HG03469 (cell line): ENCODE results near the gene SIRT3.
"Not testable (repeated sequence)": the region's sequence is repeated elsewhere in the genome, so short reads cannot be mapped to it uniquely, and the experiment has no call there.

Experiments used
- ATAC-seq: cut with Tn5 transposase; IDR thresholded peaks from one replicate; pipeline ENCODE4 v1.9.1; 2021; ENCODE audit warnings: mild to moderate bottlenecking, moderate library complexity, moderate number of reproducible peaks; ENCODE audit not compliant: unreplicated experiment

The SIRT3 gene

DNA sequence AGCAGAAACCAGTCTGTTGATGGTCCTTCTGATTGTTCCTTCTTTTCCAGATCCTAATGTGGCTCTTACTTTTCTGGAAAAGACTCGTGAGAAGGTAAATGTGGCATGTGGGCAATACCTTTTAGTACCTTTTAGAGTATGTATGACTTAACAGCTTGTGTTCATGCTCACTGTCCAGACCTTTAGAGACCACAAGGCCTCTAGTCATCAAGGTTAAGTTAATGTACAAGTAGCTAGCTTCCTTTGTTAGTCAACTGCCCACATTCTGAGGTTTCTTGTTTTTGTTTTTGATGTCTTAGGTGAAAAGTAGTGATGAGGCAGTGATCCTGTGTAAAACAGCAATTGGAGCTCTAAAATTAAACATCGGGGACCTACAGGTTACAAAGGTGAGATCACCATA is 8.2 kb upstream of the SIRT3 start:
- ATAC-seq: no peak

DNA sequence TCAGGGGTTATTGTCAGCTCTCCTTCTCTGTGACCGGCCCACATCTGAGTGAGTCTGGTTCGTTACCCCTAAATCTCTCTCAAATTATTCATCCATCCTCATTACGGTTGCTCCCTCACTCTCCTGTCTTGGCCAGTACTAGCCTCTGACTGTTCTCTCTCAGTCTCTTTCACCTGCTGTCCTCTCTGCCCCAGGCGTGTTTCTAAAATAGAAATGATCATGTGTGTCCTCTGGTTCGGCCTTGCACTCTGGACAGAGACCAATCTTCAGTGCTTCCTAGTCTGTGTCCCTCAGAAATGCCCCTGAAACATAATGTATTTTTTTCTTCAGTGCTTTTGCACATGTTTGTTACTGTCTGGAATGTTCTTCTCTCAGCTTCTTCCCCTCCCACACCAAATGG is 5.5 kb upstream of the SIRT3 start:
- no peak for ATAC-seq

DNA sequence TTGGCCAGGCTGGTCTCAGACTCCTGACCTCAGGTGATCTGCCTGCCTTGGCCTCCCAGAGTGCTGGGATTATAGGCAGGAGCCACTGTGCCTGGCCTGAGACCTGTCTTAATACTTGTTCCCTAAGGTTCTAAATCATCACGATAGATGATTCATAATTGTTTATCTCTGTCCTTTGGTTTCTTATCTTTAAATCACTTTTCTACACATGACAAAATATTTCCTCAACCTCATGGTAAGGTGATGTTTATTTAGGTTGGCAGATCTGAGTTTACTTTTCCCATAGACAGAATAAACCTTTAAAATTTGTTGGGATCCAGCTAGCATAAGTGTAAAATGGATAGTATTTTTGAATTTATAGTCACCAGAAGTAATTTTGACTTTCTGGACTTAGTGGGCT is 4.2 kb upstream of the SIRT3 start:
- no peak for ATAC-seq

DNA sequence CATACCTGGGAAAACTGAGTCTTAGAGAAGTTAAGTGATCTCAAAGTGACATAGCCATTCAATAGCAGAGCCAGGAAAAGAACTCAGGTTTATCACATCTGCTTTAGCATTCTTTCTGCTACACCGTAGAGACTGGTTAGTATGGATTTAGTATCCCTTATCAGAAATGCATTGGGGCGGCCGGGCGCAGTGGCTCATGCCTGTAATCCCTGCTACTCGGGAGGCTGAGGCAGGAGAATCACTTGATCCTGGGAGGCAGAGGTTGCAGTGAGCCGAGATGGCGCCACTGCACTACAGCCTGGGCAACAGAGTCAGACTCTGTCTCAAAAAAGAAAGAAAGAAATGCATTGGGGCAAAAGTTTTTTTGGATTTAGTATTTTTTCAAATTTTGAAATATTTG is 2.2 kb upstream of the SIRT3 start:
- not testable (repeated sequence) for ATAC-seq

DNA sequence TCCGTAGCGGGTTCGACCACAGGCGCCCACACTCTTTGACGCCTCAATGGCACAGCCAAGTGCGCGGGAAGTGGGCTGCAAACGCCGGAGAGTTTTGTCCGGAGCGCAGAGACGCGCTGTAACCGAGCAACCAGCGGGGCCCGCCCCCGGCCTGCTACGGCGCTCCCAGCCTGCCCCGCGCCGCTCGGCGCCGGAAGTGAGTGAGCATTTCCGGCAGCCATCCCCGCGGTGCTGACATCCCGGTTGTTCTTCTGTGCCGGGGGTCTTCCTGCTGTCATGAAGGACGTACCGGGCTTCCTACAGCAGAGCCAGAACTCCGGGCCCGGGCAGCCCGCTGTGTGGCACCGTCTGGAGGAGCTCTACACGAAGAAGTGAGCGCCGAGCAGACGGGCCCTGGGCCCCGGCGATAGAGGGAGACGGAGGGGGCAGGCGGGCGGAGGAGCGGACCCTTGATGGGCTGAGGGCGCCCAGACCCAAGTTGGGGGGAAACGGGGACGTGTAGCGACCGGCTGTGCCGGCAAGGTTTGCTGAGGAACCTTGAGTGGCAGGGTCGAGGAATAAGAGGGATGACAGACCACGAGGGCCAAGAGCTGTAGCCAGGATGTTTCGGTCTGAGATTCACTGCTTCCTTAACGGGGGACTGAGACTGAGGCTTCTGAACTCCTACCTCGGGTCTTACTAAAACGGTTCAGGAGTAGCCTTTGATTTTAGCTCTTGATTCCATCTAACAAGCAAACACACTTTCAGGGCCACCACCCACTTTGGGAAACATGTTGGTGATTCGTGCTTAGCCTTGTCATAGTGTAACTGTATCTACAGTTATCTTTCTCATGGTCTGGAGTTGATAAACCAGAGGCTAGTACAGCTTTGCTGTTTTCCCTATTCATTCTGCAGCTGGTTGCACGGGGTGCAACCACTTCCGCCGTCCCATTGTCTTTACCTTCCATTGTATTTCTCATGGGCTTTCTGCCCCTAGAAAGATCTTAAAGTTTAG is 929 bp upstream of the SIRT3 start, which contains the start of gene PSMD13:
PSMD13 (plus strand) TSS at position 203 of the 994 bp plus-strand sequence; CDS start at position 277, 74 bp downstream.
- ATAC-seq: peak; percentile 45

DNA sequence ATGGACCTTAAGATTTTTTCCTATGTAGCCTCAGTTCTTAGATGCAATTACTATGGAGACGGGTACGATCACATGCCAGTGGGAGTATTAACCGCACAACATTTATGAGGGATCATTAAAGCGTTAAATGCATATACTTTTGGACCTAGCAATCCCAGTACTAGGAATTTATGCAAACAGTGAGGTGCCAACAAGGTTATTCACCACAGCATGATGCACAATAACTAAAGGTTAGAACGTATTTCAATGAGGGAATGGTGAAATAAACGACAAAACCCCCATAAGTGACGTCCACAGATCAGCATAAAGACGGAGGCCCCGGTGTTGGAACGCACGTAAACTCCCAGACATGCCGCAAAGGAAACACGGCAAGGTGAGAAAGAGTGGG is 539 bp downstream of the SIRT3 start:
- ATAC-seq: no peak

DNA sequence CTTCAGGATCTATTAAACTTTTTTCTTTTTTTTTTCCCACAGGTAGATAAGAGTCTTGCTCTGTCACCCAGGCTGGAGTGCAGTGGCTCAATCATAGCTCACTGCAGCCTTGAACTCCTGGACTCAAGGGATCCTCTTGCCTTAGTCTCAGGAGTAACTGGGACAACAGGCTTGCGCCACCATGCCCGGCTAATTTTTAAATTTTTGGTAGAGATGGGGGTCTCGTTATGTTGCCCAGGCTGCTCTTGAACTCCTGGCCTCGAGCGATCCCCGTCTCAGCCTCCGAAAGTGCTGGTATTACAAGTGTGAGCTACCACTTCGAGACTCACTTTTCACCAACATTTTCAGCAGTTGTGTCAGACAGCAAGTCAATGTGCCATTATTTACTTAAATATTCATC is 962 bp downstream of the SIRT3 start:
- ATAC-seq: no peak

DNA sequence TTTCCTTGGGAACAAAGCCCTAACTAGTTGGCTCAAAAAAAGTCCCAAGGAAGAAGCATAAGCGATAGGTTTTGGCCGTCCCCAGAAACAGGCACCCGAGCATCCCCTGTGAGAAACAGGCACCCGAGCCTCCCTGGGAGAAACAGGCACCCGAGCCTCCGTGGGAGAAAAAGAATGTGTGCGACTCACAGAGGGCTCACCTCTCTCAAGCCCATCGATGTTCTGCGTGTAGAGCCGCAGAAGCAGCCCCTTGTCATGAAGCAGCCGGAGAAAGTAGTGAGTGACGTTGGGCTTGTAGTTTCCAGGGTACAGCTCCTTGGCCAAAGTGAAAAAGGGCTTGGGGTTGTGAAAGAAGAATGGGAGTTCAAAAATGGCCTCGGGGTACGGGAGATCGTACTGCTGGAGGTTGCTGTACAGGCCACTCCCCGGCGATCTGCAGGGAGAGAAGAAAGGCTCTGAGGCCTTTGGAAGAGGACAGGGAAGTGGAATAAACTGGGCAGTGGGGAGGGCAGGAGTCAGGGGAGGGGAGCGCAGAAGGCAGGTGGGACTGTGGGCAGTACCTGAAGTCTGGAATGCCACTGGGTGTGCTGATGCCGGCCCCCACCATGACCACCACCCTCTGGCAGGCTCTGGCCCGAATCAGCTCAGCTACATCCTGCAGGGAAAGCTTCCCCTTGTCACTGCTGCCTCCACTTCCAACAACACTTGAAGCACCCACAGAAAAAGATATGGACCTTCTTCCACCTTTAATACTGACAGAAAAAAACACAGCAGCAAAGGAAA is 3.2 kb downstream of the SIRT3 start:
- no peak for ATAC-seq

DNA sequence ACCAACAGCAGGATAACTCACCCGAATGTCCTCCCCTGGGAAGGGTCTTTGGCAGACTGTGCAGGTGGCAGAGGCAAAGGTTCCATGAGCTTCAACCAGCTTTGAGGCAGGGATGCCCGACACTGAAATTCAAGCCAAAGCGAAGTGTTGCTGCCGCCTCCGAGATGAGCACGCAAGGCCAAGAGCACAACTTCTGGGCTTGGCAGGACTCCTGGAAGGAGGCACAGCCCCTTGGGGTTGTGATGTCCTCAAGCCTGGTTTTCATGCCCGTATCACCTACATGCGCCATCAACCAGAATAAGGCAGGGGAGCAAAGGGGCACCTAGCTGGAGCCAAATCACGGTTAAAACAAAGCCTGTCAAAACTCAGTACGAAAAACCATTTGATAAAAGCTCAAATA is 5.7 kb downstream of the SIRT3 start:
- no peak for ATAC-seq

DNA sequence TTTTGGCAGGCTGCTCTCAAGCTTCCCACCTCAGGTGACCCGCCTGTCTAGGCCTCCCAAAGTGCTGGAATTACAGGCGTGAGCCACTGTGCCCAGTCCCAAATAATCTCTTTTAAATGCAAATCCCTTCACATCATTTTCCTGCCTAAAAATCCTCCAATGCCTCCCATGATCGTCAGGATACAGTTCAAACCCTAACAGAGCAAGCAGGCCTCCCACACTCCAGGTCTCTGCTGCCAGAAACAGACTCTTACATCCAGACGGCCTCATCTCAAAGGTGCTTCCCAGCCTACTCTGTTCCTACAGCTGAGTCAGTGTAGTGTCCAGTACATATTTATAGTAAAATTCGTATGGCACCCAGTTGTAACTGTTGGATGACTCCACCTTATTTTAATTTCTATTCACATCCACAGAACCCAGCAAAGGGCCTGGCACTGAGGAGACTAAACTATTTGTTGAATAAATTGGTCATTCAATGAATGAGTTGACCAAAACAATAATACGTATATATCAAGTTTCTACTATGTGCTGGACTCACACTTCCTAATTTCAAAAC is 8.2 kb downstream of the SIRT3 start:
- no peak for ATAC-seq

DNA sequence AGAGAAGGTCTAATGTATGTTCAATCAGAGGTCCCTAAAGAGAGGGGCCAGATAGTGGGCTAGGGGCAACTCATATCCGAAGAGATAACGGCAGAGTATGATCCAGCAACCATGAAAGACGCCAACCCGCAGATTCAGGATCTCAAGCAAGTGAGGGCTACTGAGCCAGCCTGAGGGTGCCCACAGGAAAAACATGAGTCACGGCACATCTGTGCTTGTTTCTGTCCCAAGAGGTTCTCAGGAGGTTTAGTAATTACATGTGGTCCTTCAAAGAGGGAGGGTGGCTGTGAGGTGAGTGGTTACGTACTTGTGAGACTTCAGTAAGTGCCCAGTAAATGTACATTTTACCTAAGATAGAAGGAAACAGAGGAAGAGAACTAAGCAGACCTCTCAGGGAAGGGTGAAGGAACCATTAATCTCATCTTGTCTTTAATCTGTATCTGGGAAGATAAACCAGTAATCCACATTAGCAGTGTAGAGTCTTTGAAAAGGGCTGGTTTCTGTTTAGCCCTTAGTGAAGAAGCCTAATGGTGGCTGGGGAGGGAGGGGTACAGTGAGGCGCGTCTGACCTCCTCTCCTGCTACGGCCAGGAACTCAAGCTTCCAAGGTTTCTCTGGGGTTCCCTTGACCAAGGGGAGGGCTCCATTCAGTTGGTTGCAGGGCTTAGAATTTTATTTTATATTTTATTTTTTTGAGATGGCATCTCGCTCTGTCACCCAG is 10.2 kb downstream of the SIRT3 start:
- ATAC-seq: no peak

DNA sequence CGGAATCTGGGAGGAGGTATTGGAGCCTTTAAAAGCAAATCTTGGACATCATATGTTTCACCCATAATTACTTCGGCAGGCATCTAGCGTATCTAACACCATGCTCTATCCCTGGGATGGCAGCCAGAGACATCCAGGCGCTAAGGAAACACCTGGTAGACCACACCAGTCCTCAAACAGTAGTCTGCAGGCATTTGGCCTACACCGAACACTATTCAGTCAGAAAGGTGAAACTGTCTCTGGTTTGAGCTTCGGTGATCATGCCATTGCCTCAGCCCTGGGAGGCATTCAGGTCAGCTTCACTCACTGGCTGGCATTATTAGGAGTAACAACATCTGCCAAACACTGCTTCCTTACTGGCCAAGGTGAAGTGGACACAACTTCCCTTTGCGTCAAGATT is 11.7 kb downstream of the SIRT3 start:
- ATAC-seq: no peak

DNA sequence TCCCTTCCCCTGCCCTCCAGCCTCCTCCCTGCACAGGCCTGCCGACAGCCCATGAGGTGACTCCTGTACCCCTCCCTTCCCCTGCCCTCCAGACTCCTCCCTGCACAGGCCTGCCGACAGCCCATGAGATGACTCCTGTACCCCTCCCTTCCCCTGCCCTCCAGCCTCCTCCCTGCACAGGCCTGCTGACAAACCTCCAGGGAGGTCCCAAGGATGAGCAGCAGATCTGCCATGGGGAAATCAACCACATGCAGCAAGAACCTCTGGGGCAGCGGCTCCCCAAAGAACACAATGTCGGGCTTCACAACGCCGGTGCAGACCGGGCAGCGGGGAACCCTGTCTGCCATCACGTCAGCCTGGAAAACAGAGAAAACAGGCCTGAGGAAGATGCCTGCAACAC is 12.3 kb downstream of the SIRT3 start:
- ATAC-seq: no peak

DNA sequence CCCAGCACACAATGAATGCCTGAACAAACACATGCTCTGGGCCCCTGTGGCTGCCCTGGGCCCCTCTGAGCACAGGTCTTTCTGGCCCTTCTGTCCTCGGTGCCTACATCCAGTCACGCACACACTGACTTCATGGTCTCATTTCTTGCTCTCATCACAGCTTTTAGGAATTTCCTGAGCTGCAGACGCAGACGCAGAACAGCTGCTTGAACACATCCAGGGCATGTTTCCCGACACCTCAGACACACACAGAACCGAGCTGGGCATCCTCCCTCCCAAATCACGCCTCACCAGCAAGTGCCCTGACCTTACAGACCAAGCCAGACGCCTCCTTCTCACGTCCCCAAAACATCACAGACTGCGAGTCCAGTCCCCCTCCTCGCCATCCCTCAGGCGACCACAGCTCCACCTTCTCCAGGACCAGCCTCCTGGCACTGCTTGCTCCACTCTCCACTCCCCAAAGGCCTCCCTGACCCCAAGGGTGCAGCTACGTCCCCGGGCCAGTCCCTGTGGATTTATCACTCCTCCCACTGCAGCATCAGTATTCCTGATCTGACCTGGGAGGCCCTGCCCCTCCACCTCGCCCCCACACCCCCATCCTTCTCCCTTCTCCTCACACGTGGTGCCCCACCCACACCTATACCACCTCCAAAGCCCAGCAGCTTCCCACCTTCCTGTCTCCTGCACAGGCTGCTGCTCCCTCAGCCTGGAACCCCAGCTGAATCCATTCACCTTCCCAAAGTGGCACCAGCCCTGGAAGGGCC is 12.9 kb downstream of the SIRT3 start:
- ATAC-seq: no peak

DNA sequence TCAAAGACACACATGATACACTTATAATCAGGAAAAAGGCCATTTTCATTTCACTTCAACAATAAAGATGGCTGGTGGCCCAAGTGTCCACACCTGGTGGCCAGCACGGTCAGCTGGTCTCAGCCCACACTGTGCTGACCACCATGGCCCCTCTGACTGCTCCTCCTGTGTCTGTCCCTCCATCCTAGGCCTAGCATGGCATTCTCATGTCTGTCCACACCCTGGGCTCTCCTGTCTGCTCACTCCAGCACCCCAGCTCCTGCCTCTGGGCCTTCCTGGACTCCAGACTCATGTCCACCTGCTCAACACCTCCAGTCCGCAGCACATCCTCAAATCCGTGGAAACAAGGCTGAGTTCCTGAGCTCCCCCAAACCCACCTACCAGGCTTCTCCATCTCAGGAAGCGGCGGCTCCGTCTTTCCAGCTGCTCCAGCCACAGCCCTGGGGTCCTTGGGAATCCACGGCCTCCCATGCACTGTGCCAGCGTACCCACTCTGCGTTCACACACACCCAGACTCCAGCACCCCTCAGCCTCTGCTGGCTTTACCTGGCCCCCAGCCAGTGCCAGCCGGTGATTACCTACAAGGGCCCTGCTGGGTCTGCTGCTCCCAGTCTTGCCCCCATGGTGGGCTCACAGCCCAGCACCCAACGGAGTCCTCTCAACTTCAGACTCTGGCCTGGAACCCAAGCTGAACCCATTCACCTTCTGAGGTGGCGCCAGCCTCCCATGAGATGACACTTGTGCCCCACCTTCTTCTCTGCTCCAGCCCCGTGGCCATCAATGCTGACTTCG is 13.9 kb downstream of the SIRT3 start:
- ATAC-seq: no peak

DNA sequence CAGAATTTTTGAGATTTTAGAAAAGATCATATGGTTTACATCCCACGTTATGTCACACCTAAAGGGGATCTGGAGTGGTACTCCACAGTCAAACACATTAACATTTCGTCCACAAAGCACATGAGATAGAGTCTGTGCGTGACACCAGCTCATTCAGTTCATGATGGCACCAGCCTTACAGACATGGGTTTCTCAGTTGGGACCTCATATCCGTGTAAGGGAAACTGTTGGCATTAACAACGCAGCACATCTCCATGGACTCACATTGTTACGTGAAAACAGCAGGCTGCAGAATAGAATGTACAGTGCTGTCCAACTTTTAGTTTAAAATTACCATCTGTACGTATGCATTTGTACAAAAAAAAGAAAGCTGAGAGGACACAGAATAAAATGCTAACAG is 14.6 kb downstream of the SIRT3 start:
- ATAC-seq: no peak

DNA sequence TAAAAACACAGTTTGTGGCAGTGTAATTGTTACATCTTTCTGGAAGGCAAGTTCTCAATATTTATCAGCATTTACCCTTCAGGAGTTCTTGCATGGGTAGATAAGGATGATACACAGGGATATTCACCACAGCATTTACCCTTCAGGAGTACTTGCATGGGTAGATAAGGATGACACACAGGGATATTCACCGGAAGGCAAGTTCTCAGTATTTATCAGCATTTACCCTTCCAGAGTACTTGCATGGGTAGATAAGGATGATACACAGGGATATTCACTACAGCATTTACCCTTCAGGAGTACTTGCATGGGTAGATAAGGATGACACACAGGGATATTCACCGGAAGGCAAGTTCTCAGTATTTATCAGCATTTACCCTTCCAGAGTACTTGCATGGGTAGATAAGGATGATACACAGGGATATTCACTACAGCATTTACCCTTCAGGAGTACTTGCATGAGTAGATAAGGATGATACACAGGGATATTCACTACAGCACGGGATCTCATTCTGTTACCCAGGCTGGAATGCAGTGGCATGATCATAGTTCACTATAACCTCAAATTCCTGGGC is 15.4 kb downstream of the SIRT3 start:
- ATAC-seq: not testable (repeated sequence)

DNA sequence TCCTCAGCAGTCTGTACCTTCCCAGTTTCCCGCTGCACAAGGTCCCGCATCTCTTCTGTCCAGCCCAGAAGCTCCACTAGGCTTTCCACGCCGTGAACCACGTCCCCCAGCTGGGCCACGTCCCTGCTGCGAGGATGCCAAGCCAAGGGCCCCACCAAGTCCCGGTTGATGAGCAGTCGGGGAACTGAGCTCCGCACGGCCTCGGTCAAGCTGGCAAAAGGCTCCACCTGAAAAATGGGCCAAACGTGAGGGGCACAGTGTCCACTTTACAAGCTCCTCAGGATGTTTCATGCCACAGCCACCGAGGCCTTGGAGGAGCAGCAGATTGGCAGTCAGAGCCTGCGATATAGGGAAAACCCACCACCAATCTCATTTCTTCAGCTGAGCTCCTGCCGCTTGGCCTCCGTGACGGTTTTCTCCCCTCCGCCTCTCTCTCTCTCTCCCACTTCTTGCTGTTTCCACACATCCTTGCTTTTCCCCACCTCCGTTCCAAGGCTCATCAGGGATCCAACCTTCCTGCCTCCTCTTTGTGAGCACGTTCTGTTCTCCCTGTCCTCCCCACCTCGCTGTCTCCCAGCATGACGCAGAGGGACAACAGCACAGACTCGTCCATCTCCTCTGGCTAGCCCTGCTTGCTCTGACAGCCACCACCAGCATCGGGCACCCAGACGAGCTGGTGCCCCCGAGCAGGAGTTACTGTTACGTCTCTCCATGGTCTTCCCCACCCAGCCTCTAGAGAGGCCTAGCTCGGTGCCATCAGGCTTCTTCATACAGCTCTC is 17.1 kb downstream of the SIRT3 start:
- ATAC-seq: no peak
